Activated T-helper 1 cell treated with anti-CD3 and anti-CD28 coated beads, Interleukin-12 subunit alpha, Interleukin-12 subunit beta, Interleukin-2, Interleukin-4 antibody, amounts not matched to agents 30 ng/mL and 10 ng/mL and 1 ng/mL, durations not matched to agents 14 hours and 24 hours and 36 hours (primary cell): ENCODE measurements around the gene ZNF829. TPM values are rescaled to one million over a fixed set of nuclear protein-coding genes. Genes with fewer than 3 reads are reported as not detected.
A peak's percentile ranks its signal among the peaks of the same experiment; 100 is the strongest.

ENCODE experiments used
- DNase-seq: peaks from one replicate; pipeline ENCODE4 v3.0.0; 2021; ENCODE audit warnings: low spot score
- H3K27ac Mint-ChIP-seq: one replicate; pipeline ENCODE4 v1.8.0; 2021; ENCODE audit warnings: mild to moderate bottlenecking, mixed read lengths
- H3K27me3 Mint-ChIP-seq: one replicate; pipeline ENCODE4 v1.8.0; 2022; ENCODE audit warnings: mild to moderate bottlenecking, moderate library complexity, mixed read lengths; ENCODE audit not compliant: insufficient read depth
- H3K36me3 Mint-ChIP-seq: one replicate; pipeline ENCODE4 v1.8.0; 2021; ENCODE audit warnings: low read depth, mixed read lengths
- H3K4me1 Mint-ChIP-seq: one replicate; pipeline ENCODE4 v1.8.0; 2021; ENCODE audit warnings: low read depth, mixed read lengths
- H3K4me3 Mint-ChIP-seq: one replicate; pipeline ENCODE4 v1.8.0; 2021; ENCODE audit warnings: mild to moderate bottlenecking, moderate library complexity, mixed read lengths
- H3K9me3 Mint-ChIP-seq: one replicate; pipeline ENCODE4 v1.8.0; 2021; ENCODE audit warnings: mixed read lengths
- intact Hi-C: fragments of 100-400 bp; cut with micrococcal nuclease; formaldehyde crosslinking; loops from one replicate; pipeline ENCODE4 v1.15.1; 2024
- total RNA-seq: library from RNA; stranded (reverse); gene quantifications from 2 replicates; pipeline ENCODE4 v1.2.3, GENCODE V29; 2022

The ZNF829 gene
- total RNA-seq, result 5.3 and 5.4 TPM in 2 replicates

DNA sequence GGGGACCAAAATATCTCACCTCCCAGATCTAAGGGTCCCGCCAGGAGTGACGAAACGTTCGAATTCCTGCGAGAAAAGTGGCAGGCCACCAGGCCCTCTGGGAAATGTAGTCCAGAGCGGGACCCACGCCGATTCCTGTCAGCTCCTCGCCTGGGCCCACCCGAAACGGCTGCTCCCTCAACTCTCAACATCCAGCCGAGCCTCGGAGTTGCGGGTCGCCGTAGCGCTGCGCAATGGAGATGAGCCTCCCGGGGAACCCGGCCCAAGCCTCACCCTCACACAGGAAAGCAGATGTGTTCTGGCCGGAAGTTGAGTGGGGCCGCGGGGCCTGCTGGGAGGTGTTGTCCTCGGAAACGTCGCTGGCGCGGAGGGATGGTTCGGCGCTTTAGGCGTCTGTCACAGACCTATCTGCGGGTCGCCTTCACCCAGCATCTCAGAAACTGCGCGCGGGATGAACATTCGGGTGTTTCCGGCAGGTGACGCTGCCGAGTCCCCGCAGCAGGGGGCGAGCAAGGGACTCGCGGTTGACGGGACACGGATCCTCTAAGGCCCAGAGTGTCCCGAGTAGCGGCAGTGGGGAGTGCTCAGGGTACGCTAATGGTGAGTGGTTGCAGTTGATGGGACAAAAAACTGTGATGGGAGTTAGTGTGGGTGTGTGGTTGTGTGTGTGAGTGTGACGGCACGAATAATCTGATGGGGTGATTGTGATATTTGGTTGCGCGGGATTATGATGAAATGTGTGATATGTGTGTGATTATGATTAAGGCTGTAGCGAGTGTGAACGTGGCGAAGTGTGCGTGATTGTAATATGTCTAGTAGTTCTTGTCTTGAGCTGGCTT, at the start of gene ZNF829, which contains the start of gene ZNF568:
TSS of gene ZNF829 (minus strand) at position 300 of the 839 bp plus-strand sequence. CDS start 1,124 bp downstream, outside the sequence.
TSS of gene ZNF568 (plus strand) at position 341 of the 839 bp plus-strand sequence. CDS start 6,439 bp downstream, outside the sequence.
- no peaks in the 10 kb centered on the region for H3K27me3 Mint-ChIP-seq
- intact Hi-C loops, result loop anchor here (1.0 to 10.0 kb wide), 22 partner anchors 57 to 991 kb away; partner anchors contain the start of genes SIPA1L3, WDR87, ZFP14 and ZFP30
- H3K9me3 Mint-ChIP-seq, result peaks cover 67% of the 10 kb centered on the region
- H3K4me3 Mint-ChIP-seq, result peak within 1 kb of the TSS; percentile 92
- DNase-seq, result peak; percentile 92
- peak within 1 kb of the TSS; percentile 95 for H3K27ac Mint-ChIP-seq
- peaks cover 21% of the 10 kb centered on the region for H3K4me1 Mint-ChIP-seq
- H3K36me3 Mint-ChIP-seq, result peaks cover 42% of the 10 kb centered on the region

DNA sequence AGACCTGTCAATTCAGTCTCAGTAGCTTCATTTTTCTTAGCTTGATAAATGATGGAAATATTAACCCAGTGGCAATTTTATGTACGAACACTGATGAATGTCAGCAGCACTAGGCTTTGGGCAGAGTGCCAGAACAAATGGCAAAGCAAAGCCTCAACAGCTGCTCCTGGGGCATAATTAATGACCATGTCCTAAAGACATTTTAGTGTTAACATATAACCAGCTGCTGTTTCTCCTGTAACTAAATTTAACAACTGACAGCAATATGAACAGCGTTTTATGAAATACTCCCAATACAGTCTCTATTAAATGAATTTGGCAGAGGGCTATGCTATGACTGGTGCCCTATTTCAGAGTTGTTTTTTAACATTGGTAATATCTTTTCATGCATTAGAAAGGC, 47.2 kb upstream of the ZNF829 start:
- H3K27ac Mint-ChIP-seq, result no peak overlapping the region
- no peaks in the 10 kb centered on the region for H3K4me1 Mint-ChIP-seq
- no peak for DNase-seq
- intact Hi-C loops, result no loop called here
- H3K4me3 Mint-ChIP-seq, result no peak overlapping the region
- no peaks in the 10 kb centered on the region for H3K27me3 Mint-ChIP-seq
- no peaks in the 10 kb centered on the region for H3K36me3 Mint-ChIP-seq
- H3K9me3 Mint-ChIP-seq, result peaks cover 45% of the 10 kb centered on the region

DNA sequence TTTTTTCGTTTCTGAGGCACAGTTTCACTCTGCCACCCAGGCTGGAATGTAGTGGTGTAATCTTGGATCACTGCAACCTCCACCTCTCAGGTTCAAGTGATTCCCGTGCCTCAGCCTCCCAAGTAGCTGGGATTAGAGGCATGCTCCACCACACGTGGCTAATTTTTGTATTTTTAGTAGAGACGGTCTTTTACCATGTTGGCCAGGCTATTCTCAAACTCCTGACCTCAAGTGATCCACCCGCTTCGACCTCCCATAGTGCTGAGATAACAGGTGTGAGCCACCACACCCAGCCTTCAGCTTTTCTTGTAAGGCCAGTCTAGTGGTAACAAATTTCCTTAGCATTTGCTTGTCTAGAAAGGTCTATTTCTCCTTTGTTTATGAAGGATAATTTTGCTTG, 46.3 kb upstream of the ZNF829 start:
- Mint-ChIP-seq H3K9me3 (peaks cover 49% of the 10 kb centered on the region), H3K4me1 (no peaks in the 10 kb centered on the region)

DNA sequence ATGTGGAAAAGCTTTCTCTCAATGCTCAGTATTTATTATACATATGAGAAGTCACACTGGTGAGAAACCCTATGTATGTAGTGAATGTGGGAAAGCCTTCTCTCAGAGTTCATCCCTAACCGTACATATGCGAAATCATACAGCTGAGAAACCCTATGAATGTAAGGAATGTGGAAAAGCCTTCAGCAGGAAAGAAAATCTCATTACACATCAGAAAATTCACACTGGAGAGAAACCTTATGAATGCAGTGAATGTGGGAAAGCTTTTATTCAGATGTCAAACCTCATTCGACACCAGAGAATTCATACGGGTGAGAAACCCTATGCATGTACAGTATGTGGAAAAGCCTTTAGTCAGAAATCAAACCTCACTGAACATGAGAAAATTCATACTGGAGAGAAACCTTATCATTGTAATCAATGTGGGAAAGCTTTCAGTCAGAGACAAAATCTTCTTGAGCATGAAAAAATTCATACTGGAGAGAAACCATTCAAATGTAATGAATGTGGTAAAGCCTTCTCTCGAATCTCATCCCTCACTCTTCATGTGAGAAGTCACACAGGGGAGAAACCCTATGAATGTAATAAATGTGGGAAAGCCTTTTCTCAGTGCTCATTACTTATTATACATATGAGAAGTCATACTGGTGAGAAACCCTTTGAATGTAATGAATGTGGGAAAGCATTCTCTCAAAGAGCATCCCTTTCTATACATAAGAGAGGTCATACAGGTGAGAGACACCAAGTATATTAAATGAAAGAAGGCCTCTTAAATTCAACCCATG, 34.4 kb upstream of the ZNF829 start:
- no peak overlapping the region for H3K27ac Mint-ChIP-seq
- peaks cover 29% of the 10 kb centered on the region for H3K36me3 Mint-ChIP-seq
- intact Hi-C loops, result no loop called here
- H3K27me3 Mint-ChIP-seq, result no peaks in the 10 kb centered on the region
- H3K4me1 Mint-ChIP-seq, result no peaks in the 10 kb centered on the region
- H3K4me3 Mint-ChIP-seq, result no peak overlapping the region
- no peak for DNase-seq
- H3K9me3 Mint-ChIP-seq, result peaks cover 55% of the 10 kb centered on the region

More for the DNA sequence above, 46.3 kb upstream of the ZNF829 start:
- Mint-ChIP-seq H3K27ac (no peak overlapping the region), H3K4me3 (no peak overlapping the region), H3K36me3 (no peaks in the 10 kb centered on the region), H3K27me3 (no peaks in the 10 kb centered on the region)
- intact Hi-C loops, result no loop called here
- no peak for DNase-seq

DNA sequence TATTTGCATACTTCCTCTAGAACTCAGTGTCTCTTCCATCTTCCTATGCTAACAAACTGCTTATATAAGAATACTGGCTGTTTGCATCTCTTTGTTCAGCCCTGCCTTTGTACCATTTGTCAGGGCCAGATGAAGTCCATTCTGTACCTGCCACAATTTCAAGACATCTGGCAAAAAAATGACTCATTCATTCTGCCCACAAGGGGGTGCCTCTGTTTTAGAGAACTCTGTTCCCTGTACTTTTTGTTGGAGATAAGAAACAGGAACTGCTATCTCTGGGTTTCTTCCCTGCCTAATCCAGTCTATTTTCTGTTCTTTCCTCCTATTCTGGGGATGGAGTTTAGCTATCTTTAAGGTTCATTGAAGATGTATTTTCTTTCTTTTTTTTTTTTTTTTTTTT, 23.1 kb upstream of the ZNF829 start:
- Mint-ChIP-seq H3K4me1 (no peaks in the 10 kb centered on the region), H3K27me3 (no peaks in the 10 kb centered on the region), H3K27ac (no peak overlapping the region), H3K36me3 (peaks cover 36% of the 10 kb centered on the region), H3K4me3 (no peak overlapping the region), H3K9me3 (peaks cover 75% of the 10 kb centered on the region)
- intact Hi-C loops, result no loop called here
- no peak for DNase-seq

DNA sequence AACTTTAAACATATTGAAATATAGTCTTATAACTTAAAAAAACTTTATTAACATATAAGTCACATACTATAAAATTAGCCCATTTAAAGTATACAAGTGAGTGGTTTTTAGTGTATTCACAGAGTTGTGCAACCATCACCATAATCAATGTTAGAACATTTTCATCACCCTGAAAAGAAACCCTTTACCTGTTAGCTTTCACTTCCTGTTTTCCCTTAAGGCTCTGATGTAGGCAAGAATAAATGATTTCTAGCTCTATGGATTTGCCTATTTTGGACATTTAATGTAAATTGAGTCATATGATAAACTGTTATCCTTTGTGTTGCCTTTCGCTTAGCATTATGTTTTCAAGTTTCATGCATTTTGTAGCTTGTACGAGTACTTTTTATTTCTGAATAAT, 15.6 kb upstream of the ZNF829 start:
- intact Hi-C loops, result no loop called here
- H3K4me3 Mint-ChIP-seq, result no peak overlapping the region
- H3K27me3 Mint-ChIP-seq, result no peaks in the 10 kb centered on the region
- H3K4me1 Mint-ChIP-seq, result no peaks in the 10 kb centered on the region
- no peak for DNase-seq
- H3K36me3 Mint-ChIP-seq, result peaks cover 11% of the 10 kb centered on the region
- H3K9me3 Mint-ChIP-seq, result peaks cover 64% of the 10 kb centered on the region
- H3K27ac Mint-ChIP-seq, result no peak overlapping the region

DNA sequence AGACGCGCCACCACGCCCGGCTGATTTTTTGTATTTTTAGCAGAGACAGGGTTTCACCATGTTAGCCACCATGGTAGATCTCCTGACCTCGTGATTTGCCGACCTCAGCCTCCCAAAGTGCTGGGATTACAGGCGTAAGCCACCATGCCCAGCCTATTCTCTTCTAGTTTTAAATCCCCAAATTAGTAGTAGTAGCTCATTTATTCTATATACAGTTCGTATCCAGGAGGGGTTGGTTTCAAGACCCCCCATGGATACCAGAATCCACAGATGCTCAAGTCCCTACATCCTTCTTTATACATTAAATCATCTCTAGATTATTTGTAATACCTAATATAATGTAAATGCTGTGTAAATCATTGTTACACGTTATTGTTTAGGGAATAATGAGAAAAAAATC, 2.0 kb upstream of the ZNF829 start:
- H3K9me3 Mint-ChIP-seq, result peaks cover 74% of the 10 kb centered on the region
- H3K36me3 Mint-ChIP-seq, result peaks cover 37% of the 10 kb centered on the region
- DNase-seq, result no peak
- no peak overlapping the region for H3K27ac Mint-ChIP-seq
- intact Hi-C loops, result loop anchor here (5.0 to 10.0 kb wide), 3 partner anchors 251 to 791 kb away; partner anchors contain the start of genes ZFP14 and ZNF461
- H3K4me3 Mint-ChIP-seq, result peak overlapping the region; percentile 92
- H3K4me1 Mint-ChIP-seq, result peaks cover 21% of the 10 kb centered on the region
- H3K27me3 Mint-ChIP-seq, result no peaks in the 10 kb centered on the region

DNA sequence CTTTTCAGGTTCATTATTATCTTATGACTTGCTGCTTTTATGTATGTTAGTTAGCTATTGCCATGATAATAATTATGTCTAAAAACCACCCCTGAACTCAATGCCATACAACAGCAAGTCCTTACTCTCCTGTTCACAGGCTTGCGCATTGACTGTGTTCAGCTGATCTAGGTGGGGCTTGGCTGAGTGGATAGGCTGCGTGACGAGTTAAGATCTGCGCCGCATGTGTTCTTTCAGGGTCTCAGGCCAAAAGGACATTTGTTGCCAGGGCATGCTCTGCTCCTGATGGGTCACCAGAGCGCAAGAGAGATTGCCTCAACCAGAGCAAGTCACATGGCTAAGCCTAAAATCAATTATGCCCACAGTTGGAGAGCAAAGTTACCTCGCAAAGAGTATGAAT, 900 bp upstream of the ZNF829 start:
- Mint-ChIP-seq H3K9me3 (peaks cover 68% of the 10 kb centered on the region), H3K27ac (peak overlapping the region; percentile 95), H3K27me3 (no peaks in the 10 kb centered on the region), H3K4me3 (peak overlapping the region; percentile 92), H3K4me1 (peaks cover 21% of the 10 kb centered on the region), H3K36me3 (peaks cover 41% of the 10 kb centered on the region)
- no peak for DNase-seq
- intact Hi-C loops, result loop anchor here (1.0 to 10.0 kb wide), 22 partner anchors 56 to 990 kb away; partner anchors contain the start of genes SIPA1L3, WDR87, ZFP14 and ZFP30

DNA sequence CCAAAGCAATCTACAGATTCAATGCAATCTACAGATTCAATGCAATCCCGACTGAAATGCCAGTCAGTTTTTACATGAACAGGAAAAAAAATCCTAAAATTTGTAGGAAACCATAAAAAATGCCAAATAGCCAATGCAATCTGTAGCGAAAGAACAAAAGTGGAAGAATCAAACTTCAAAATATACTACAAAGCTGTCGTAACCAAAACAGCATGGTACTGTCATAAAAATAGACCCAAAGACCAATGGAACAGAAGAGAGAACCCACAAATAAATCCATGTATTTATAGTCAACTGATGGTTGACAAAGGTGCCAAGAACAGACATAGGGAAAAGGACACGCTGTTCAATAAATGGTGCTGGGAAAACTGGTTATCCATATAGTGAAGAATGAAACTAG, 17.7 kb downstream of the ZNF829 start:
- intact Hi-C loops, result no loop called here
- H3K9me3 Mint-ChIP-seq, result peaks cover 62% of the 10 kb centered on the region
- peaks cover 73% of the 10 kb centered on the region for H3K36me3 Mint-ChIP-seq
- H3K4me1 Mint-ChIP-seq, result no peaks in the 10 kb centered on the region
- H3K27ac Mint-ChIP-seq, result no peak overlapping the region
- no peak for DNase-seq
- no peak overlapping the region for H3K4me3 Mint-ChIP-seq
- no peaks in the 10 kb centered on the region for H3K27me3 Mint-ChIP-seq

DNA sequence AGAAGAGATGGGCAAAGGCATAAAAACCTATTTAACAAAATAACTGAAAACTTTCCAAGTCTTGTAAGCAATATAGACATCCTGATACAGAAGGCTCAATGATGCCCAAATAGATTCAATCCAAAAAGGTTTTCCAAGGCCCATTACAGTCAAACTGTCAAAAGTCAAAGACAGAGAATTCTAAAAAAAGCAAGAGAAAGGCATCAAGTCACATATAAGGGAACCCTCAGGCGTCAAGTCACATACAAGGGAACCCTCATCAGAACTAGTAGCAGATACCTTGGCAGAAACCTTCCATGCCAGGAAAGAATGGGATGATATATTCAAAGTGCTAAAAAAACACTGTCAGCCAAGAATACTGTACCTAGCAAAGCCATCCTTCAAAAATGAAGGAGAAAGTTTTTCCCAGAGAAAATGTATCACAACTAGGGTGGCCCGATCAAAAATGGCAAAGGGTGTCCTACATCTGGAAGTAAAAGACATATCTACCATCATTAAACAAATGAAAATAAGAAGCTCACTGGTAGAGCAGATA, 21.2 kb downstream of the ZNF829 start:
- Mint-ChIP-seq H3K27ac (no peak overlapping the region), H3K27me3 (no peaks in the 10 kb centered on the region)

DNA sequence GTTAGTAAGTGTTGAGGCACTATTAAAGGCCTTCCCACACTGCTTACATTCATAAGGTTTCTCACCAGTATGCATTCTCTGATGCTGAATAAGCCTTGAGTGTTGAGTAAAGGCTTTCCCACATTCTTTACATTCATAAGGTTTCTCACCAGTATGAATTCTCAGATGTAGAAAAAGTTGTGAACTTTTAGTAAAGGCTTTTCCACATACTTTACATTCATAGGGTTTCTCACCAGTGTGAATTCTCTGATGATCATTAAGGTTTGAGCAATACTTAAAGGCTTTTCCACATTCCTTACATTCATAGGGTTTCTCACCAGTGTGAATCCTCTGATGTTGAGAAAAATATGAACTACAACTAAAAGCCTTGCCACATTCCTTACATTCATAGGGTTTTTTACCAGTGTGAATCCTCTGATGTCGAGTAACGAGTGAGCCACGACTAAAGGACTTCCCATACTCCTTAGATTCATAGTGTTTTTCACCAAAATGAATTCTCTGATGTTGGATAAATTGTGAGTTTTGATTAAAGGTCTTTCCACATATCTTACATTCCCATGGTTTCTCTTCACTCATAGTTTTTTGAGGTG, 24.2 kb downstream of the ZNF829 start:
- Mint-ChIP-seq H3K36me3 (peaks cover 56% of the 10 kb centered on the region), H3K4me1 (no peaks in the 10 kb centered on the region), H3K27ac (no peak overlapping the region), H3K27me3 (no peaks in the 10 kb centered on the region), H3K4me3 (no peak overlapping the region), H3K9me3 (peaks cover 71% of the 10 kb centered on the region)
- DNase-seq, result no peak
- intact Hi-C loops, result no loop called here

More for the DNA sequence above, 21.2 kb downstream of the ZNF829 start:
- Mint-ChIP-seq H3K4me3 (no peak overlapping the region), H3K4me1 (no peaks in the 10 kb centered on the region), H3K9me3 (peaks cover 74% of the 10 kb centered on the region), H3K36me3 (peaks cover 76% of the 10 kb centered on the region)
- no peak for DNase-seq
- intact Hi-C loops, result no loop called here
